Astrocyte (in vitro differentiated cells and primary cell): ENCODE results near the gene RAP1A.

Source experiments
- CTCF ChIP-seq: IDR thresholded peaks from 2 replicates; pipeline ENCODE4 v1.5.1; 2011; ENCODE audit warnings: low read depth, mild to moderate bottlenecking, inconsistent platforms, low read length, moderate library complexity; ENCODE audit not compliant: insufficient read depth
- EZH2 ChIP-seq: IDR thresholded peaks from 2 replicates; pipeline ENCODE4 v1.6.1; 2012; ENCODE audit warnings: mild to moderate bottlenecking, low read length, inconsistent platforms; ENCODE audit not compliant: insufficient read depth

DNA sequence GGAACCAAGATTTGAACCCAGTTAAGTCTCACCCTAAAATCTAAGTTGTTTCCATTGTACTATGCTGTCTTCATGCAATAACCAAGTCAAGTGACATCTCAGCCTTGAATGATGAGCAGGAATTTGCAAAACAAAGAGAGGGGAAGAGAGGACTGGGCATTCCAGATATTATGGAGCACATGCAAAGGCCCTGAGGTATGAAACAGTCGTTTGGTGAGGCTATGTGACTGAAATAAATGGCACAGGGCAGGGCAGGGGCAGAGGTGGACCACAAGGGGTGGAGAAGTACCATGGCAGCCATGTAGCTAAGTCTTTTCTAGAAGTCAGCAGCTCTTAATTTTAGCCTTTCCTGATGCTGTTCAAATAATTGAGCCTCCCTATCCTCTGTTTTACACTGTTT lies 37.6 kb upstream of the RAP1A start:
- TF ChIP-seq CTCF, result no peak
- TF ChIP-seq EZH2, result no peak
